SH-SY5Y (cell line): ENCODE data around the gene KNTC1.

Experiments used
- GATA2 ChIP-seq: IDR thresholded peaks from 2 replicates; pipeline ENCODE4 v1.6.1; 2011; ENCODE audit warnings: mild to moderate bottlenecking, low read depth, low read length
- GATA3 ChIP-seq: IDR thresholded peaks from 2 replicates; pipeline ENCODE4 v1.6.1; 2011; ENCODE audit warnings: low read depth, mild to moderate bottlenecking, low read length, moderate library complexity

- TF ChIP-seq GATA2 (no peak), GATA3 (no peak)
These were observed 9.2 kb upstream of the KNTC1 start for GRCh38 chr12:122517877-122518276.
